HG02973 (cell line): Measurements from ENCODE around the gene TREML1.
"Not testable (repeated sequence)": the region's sequence is repeated elsewhere in the genome, so short reads cannot be mapped to it uniquely, and the experiment has no call there.

Experiments
- ATAC-seq: cut with Tn5 transposase; IDR thresholded peaks from one replicate; pipeline ENCODE4 v1.9.1; 2021; ENCODE audit warnings: moderate library complexity; ENCODE audit not compliant: unreplicated experiment

The TREML1 gene, protein sequence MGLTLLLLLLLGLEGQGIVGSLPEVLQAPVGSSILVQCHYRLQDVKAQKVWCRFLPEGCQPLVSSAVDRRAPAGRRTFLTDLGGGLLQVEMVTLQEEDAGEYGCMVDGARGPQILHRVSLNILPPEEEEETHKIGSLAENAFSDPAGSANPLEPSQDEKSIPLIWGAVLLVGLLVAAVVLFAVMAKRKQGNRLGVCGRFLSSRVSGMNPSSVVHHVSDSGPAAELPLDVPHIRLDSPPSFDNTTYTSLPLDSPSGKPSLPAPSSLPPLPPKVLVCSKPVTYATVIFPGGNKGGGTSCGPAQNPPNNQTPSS

DNA sequence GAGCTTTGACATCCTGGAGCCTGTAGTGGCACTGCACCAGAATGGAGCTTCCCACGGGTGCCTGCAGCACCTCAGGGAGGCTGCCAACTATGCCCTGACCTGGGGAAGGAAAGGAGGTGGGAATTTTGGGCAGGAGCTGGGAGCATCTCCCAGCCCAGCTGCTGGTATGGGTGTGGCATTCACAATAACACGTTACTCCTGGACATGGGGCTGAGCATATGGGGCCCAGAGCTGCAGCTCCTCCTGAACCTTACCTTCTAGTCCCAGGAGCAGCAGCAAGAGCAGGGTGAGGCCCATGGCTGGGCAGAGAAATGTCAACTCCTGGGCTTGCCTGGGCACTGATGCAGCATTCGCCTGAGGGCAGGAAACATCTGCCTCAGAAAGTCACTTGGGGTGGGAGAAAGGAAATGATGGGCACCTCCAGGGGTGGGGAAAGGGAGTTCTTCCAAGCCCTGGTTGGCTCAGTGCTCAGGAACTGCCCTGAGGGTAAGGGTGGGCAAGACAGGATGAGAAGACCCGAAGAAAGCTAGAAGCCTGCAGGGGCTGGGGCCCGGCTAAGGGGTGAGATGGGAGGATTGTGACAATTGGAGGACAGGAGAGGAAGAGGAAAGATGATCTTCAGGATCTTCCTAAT, at the start of gene TREML1:
Gene TREML1, minus strand, starts transcription at position 356 of the 634 bp plus-strand sequence. Its CDS starts 59 bp downstream, at position 297.
- ATAC-seq: no peak

DNA sequence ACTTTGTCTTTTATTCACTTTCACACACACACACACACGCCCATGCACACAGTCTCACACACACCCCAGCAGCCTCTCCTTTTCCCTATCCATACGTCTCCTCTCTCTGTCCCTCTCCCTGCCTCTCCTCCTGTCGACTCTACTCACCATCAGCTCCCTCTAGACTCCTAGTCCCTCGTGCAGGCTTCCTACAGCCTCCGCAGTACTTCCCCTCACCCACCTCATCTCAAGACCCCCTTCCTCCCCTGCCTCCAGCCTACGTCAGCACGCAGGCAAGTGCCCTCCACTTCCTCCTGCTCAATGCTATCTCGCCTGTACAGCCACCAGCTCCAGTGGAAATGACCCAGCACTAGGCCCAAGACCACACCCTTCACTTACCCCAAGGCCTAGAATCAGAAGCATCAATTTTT, 47.6 kb upstream of the TREML1 start:
- ATAC-seq: no peak

DNA sequence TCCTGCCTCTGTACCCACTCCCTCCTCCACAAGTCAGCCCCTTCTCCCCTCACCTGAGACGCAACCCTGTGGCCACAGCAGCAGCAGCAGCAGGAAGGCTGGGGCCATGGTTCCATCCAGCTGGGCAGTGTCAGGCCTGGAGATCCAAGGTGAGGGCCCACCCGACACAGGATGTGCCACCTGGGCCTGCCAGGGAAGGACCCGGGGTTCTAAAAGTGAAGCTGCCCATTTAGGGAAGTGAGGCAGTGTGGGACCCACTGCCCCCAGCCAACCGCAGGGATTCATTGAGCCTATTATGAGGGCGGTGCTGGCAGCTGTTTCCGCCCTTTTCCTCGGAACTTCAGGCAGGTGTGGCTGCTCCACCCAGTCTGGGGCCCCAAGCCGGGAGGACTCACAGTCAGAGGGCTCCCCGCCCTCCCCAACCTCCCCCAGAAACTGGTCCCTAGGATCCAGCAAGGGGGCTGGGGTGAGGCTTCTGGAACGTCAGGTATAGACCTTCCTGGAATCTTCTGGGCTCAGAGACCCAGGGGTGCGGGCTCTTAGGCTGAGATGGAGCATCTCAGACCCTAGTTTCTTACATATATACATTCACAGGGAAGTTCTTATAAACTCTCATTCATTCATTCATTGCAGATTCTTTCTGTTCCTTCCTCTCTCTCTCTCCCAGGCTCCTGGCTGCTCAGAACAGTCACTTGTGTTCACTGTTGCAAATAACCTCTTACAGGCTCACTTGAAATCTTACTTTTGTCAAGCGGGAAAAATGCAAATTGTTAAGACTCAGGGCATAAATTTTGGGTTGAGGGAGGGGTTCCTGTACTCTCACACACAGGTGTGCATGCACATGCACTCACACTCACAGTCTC, 47.0 kb upstream of the TREML1 start, which contains the start of gene TREML2:
Gene TREML2, minus strand, starts transcription at position 249 of the 863 bp plus-strand sequence. Its CDS starts 141 bp downstream, at position 108.
- ATAC-seq: no peak

DNA sequence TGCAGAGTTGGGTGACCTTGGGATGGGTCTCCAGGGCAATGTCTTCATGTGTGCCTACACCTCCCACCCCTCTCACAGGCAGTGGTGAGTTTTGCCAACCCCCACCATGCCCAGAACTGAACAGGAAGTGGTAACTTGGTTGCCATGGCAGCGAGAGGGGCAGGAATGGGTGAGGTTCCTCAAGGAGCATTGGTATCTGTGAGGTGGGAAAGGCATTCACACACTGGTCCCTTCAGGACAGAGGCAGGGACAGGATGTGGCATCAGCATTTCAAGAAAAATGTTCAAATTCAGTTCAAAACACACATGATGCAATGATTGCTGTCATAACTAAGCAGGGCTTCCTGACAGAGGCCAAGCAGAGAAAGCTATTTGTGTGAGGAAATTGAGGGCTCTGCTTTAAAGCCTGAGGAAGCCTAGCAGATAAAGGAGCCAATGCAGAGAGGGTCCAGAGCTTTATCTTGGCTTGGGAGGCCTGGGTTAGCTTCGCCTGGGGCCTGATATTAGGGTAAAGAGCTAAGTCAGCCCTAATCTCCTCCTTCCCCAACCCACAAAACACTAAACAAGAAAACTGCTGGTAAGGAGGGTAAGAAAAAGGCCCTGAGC, 46.3 kb upstream of the TREML1 start:
- ATAC-seq: peak; percentile 19

DNA sequence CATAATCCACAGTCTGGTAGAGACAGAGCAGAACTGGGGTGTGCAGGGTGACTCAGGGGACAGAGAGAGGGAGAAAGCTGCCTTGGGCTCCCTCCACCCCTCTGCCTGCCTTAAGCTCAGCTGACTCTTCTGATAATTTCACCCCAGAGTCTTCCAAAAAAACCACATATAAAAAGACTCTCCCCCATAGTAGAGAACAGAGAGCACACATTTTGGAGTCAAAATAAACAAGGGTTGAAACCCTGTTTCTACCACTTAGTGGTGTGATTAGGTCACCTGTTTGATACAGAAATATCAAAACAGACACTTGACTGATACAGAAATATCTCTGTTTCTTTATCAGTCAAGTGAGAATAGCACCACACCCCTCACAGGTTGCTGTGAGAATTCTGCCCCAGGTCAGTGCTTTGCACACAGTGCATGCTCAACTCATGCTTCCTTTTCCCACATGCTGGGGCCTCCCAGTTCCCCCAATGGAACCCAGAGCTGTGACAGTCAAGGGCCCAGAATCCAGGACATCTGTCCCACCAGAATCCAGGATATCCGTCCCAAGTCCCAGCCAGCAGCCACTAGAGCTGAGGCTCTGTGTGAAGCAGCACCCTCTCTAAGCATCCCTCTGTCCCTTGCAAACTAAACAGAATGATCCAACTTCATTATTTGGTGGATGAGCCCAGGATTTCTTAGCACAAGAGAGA, 45.6 kb upstream of the TREML1 start:
- ATAC-seq: peak; percentile 47

DNA sequence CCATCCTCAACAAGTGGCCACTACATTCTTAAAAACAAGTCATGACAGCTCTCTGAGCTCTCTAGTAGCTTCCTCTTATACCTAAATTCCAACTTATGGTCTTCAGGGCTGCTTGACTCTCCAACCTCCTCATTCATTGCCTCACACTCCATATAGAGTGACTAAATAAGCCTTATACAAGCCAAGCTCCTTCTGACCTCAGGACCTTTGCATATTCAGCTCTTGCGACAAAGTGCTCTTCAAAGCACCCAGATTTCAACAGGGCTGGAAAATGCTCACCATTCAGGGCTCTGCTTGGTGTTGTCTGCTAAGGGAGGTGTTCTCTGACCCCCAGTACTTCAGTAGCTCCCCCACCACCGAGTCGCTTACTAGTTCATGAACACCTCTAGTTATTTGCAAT, 43.1 kb upstream of the TREML1 start:
- no peak for ATAC-seq

DNA sequence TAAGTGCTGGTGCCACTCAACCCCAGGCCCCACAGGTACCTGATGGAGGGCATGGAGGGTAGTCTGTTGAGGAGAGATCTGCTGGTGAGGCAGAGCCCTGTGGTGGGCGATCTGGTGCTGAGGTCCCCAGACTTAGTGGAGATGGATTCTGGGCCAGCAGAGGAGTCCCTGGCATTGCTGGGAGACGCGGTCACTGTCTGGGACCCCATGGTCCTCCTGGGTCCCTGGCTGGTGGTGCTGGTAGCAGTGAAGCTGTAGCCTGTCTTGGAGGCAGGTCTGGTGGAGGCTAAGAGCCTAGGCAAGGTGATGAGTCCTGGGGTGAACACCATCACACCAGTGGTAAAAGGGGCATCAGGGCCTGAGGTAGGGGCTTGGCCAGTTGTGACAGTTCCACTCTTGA, 40.2 kb upstream of the TREML1 start:
- no peak for ATAC-seq

DNA sequence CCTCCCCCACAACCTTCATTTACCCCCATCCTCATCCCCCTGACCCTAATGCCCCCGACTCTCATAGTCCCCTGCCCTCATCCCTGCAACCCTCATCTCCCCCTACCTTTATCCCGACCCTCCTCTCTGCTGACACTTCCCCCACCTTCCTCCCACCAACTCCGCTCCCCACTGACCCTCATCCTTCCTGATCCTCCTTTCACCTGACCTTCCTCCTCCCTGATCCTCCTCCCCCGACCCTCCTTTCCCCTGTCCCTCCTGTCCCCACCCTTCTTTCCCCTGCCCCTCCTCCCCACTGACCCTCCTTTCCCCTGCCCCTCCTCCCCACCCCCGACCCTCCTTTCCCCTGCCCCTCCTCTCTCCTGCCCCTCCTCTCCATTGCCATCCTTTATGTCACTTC, 39.7 kb upstream of the TREML1 start:
- ATAC-seq: no peak

DNA sequence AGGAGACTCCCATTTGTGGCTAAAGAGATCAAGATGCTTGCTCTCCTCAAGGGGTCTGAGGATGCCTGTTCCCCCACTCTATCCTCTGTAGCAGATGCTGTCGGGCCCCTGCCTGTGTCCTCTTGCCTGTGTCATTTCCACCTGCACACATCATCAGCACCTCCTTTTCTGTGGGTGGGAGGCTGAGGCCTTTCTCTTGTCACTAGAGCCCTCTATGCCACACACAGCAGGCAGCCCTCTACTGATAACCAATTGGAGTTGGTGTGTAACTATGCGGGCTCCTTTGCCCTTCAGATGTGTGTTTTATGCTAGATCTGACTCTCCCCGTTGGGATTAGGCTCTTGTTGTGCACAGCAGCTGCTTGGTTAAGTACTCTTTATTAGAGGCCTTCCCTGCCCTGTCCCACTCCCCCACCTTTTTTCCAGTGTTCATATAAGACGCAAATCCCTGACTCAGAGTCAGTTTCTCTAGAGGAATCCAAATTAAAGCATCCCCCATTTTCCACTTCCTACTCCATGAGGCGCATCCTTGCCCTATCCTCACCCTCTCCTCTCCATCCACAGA, 39.1 kb upstream of the TREML1 start:
- no peak for ATAC-seq

DNA sequence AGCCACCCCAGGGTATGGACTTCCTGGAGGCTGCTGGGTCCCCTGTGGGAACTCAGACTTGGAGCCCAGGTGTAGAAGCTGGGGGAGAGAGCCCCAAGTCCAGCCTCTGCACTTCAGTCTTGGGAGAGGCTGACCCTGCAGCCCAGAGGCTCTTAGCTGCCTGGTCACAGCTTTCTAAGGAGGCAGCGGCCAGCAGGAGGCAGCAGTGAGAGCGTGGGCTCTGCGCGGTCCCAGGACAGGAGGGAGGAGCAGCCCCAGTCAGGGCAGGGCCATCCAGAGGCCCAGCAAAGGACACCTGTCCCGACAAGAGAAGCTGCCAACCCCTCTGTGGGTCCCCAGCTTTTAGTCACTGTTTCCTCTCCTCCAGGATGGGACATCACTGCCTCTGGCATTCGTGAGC, 37.4 kb upstream of the TREML1 start:
- no peak for ATAC-seq

DNA sequence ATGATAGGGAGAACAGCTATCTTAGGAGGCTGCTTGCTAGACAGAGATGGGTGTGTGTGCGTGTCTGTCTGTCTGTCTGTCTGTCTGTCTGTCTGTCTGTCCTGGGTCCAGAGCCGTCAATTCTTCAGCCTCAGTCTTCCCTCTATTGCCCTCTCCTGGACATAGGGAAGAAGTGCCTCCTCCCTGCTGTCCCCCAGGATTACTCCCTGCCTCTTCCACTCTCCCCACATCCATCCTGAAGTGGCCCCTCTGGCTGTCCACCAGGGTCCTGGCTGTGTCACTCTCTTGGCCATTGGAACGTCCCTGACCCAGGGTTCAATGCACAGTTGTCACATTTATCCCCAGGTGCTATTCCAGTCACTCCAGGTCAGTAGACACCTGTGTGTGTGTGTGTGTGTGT, 36.6 kb upstream of the TREML1 start:
- ATAC-seq: no peak

DNA sequence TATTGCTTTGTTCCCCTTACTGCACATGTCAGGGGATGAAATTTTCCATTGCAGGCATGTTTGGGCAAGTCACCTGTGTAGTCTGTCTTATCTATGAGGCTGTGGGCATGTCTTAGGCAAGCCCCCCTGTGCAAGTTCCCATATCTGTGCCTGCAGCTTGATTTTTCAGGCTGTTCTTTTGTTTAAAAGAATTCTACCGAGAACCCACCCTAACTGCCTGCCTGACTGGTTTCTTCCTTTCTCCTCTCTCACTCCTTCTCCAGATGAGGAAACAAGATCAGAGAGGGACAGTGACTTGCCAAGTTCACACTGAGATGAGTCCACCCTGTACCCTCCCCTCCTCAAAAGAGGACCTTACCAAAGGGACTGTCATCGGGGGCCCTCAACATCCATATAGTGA, 35.8 kb upstream of the TREML1 start:
- no peak for ATAC-seq

DNA sequence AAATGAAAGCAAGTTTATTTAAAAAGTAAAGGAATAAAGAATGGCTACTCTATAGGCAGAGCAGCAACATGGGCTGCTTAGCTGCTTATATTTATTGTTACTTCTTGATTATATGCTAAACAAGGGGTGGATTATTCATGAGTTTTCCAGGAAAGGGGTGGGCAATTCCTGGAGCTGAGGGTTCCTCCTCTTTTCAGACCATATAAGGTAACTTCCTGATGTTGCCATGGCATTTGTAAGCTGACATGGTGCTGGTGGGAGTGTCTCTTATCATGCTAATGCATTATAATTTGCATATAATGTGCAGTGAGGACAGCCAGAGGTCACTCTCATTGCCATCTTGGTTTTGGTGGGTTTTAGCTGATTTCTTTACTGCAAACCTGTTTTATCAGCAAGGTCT, 34.9 kb upstream of the TREML1 start:
- ATAC-seq: not testable (repeated sequence)

DNA sequence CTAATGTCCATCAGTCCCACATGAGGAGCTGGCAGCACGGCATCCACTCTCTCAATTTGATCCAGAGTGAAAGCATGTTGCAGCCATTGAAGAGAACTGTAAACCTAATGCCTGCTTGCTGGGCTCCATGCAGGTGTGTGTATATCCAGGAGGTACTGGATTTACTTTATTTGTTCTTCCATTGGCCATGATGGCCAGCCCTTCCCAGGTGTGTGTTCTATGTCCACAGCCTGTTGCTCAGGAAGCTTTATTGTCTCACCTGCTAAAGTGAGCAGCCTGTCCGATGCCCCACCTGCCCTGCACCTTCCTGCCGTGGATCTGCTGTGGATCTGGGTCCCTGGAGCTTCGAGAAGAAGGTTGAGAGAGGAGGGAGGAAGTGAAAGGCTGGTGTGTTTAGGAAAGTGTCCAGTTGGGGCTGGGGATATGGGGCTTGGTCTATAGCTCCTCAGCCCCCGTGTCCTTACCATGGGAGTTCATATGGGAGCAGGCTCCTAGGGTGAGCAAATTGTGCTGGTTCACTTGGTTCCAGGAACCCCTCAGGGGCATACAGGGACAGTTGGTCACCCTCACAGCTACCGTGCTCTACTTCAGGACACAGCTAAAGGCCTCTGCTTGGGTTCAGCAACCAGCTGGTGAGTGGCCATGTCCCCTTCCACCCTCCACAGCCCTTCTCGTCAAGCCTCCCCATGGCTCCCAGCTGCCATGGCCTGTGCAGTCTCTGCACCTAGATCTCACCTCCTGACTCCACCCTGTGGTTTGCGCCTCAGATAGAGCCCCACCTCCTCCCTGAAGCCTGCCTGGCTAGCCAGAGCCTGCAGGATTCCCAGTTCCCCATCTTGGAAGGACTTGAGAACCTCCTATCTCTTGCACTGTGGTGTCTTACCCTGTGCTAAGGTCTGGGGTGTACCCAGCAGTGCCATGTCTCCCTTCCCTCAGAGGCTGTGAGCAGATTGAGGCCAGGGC, 34.1 kb upstream of the TREML1 start:
- ATAC-seq: no peak

DNA sequence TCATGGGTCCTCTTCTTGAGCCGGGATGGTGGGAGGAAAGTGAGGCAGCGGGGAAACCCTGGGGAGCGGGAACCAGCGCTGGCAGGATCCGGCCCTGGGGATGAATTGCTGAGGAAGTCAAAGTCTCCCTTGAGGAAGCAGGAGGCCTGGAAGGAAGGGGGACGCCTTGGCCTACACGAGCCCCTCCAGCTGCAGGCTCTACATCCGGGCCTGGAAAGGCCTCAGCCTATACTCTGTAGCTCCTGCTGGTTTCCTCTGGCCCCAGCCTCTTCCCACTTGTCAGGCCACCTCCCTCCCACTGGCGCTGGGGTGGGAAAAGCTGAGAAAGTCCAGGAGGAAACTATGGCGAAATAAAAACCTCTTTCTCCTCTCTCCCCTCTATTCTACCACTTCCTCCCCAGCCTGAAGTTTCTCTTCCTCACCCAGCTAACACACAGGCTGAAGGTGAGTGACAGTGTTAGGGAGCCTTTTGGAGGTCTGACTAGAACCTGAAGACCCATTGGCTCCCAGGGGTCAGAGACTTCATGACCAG, 31.9 kb upstream of the TREML1 start:
- ATAC-seq: no peak

DNA sequence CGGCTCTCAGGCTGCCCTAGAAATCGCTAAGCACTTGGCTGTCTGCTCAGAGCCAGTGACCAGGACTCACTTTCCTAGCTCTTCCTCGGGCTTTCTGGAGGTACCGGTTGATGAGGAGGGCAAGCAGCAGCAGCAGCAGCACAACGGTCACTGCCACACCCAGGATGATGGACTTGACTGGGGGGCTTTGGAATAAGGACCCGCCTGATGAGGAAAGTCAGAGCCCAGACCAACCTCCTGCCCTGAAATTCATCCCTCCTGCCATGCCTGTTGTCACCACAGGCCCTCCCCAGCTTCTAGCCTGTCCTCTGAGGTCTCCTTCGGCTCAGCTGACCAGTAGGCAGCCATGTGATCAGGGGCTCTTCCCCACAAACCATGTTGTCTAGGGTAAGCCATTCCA, 30.6 kb upstream of the TREML1 start:
- no peak for ATAC-seq

DNA sequence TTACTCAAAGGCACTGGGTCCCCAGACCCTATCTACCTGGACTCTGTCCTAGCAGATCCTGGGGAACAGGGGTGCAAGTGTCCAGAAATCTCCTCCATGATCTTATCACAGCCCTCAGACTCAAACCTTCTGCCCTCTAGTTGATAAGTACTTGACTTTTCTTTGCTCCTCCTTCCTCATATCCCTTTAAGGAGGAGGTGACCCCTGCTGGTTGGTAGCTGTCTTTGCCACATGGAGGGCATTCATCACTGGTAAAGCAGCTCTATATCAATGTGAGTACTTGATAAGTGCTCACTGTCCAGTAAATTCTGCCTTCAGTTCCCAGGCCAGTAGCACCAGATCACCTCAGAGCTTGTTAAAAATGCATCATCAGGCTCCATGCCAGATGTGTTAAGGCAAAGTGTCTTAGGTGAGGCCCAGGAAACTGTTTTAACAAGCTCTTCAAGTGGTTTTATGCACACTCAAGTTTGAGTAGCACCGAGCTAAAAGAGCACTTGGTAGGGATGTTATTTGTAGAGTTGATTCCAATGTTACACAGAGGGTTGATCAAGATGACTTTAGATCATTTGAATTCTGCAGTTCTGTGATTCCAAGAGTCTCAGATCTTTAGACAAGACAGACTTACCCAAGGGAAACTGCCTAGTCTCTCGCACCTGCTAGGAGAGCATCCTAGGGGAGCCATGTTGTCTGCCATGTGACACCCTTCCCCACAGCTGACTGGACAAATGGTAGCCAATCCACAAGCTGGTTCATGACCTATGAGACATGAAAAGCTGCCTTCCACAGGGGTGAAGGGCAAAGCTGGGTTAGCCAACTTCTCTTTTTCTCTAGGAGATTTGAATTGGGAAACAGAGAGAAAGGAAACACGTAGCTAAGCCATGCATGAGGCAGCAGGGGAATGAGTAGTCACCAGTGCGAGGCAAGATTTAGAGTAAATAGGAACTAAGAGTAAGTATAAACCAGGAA, 28.2 kb upstream of the TREML1 start:
- ATAC-seq: peak; percentile 67

DNA sequence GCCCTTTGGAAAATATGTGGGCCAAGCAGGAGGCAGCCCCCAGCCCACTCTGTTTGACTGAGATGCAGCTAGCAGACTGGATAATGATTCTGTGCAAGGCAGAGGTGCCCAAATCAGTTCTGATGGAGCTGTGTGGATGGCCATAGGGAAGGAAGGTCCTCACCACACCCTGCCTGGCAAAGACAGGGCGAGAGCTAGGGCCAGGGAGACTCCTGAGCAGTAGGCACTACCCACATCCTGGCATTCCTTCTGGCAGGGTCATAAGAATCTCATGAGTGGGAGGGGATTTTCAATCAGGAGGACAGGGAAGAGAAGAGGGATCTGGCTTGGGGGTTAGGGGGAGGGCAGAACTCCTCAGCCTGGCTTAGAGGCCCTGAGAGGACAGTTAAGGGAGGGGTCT, 27.4 kb upstream of the TREML1 start:
- ATAC-seq: no peak
